WTC11 (cell line): ENCODE results near the gene PHTF1. TPM values are rescaled to one million over a fixed set of nuclear protein-coding genes. Genes with fewer than 3 reads are reported as not detected.

Experiments used
- ATAC-seq: fragments of 200-7000 bp; cut with Tn5 transposase; 2 replicates; pipeline ENCODE4 v1.10.0; 2021; ENCODE audit warnings: mild to moderate bottlenecking, moderate library complexity
- CTCF ChIA-PET: fragments of 300-600 bp; sonication (Branson Sonifier 250); formaldehyde crosslinking; loops from one replicate; lab custom pipeline; 2021; ENCODE audit warnings: antibody characterized with exemption; lab: Charles Lee
- POLR2A ChIA-PET: fragments of 350-600 bp; sonication (Branson Sonifier 250); formaldehyde crosslinking; loops from one replicate; lab custom pipeline; 2021; ENCODE audit warnings: antibody characterized with exemption; lab: Charles Lee
- DNase-seq: peaks from one replicate; pipeline ENCODE4 v3.0.0; 2021; ENCODE audit warnings: low spot score
- H3K27ac Mint-ChIP-seq: 2 replicates; pipeline ENCODE4 v1.8.0; 2021; ENCODE audit warnings: mixed read lengths
- H3K27me3 Mint-ChIP-seq: 2 replicates; pipeline ENCODE4 v1.8.0; 2021; ENCODE audit warnings: low read depth, mild to moderate bottlenecking, moderate library complexity, mixed read lengths
- H3K36me3 Mint-ChIP-seq: 2 replicates; pipeline ENCODE4 v1.8.0; 2021; ENCODE audit warnings: mixed read lengths
- H3K4me1 Mint-ChIP-seq: 2 replicates; pipeline ENCODE4 v1.8.0; 2022; ENCODE audit warnings: mixed read lengths
- H3K4me3 Mint-ChIP-seq: 2 replicates; pipeline ENCODE4 v1.8.0; 2021; ENCODE audit warnings: mild to moderate bottlenecking, moderate library complexity, mixed read lengths
- H3K9me3 Mint-ChIP-seq: 2 replicates; pipeline ENCODE4 v1.8.0; 2021; ENCODE audit warnings: mixed read lengths
- ETV6 ChIP-seq: sonication (generic); formaldehyde crosslinking; IDR thresholded peaks from 2 replicates; pipeline ENCODE4 v1.8.1; 2022; ENCODE audit warnings: mild to moderate bottlenecking, missing genetic modification reagents
- JUN ChIP-seq: sonication (generic); formaldehyde crosslinking; IDR thresholded peaks from 2 replicates; pipeline ENCODE4 v1.8.0; 2023; ENCODE audit warnings: mild to moderate bottlenecking, missing genetic modification reagents
- MXD4 ChIP-seq: fragments of 250-450 bp; sonication (Bioruptor Pico); IDR thresholded peaks from 2 replicates; pipeline ENCODE4 v1.8.0; 2021; ENCODE audit warnings: mild to moderate bottlenecking, moderate library complexity, borderline replicate concordance
- NFE2L1 ChIP-seq: sonication (generic); formaldehyde crosslinking; IDR thresholded peaks from 2 replicates; pipeline ENCODE4 v1.8.1; 2023; ENCODE audit warnings: missing genetic modification reagents
- NFYB ChIP-seq: sonication (generic); formaldehyde crosslinking; conservative IDR thresholded peaks from 2 replicates; pipeline ENCODE4 v1.8.0; 2022; ENCODE audit warnings: low read depth, missing genetic modification reagents
- SMAD3 ChIP-seq: sonication (generic); formaldehyde crosslinking; IDR thresholded peaks from 2 replicates; pipeline ENCODE4 v1.8.0; 2022; ENCODE audit warnings: missing genetic modification reagents, mild to moderate bottlenecking, borderline replicate concordance
- SMAD4 ChIP-seq: sonication (generic); formaldehyde crosslinking; IDR thresholded peaks from 2 replicates; pipeline ENCODE4 v1.8.0; 2022; ENCODE audit warnings: mild to moderate bottlenecking, missing genetic modification reagents
- ZNF138 ChIP-seq: sonication (generic); formaldehyde crosslinking; conservative IDR thresholded peaks from 2 replicates; pipeline ENCODE4 v1.8.1; 2022; ENCODE audit warnings: mild to moderate bottlenecking, moderate library complexity, missing genetic modification reagents
- ZNF232 ChIP-seq: sonication (generic); formaldehyde crosslinking; IDR thresholded peaks from 2 replicates; pipeline ENCODE4 v1.8.0; 2022; ENCODE audit warnings: mild to moderate bottlenecking, missing genetic modification reagents
- ZNF396 ChIP-seq: fragments of 250-450 bp; sonication (Bioruptor Pico); IDR thresholded peaks from 2 replicates; pipeline ENCODE4 v1.8.0; 2021; ENCODE audit warnings: mild to moderate bottlenecking, moderate library complexity, borderline replicate concordance
- total RNA-seq: library from RNA; stranded (reverse); gene quantifications from 3 replicates; pipeline ENCODE4 v1.2.3, GENCODE V29; 2021
- TF ChIP-seq, protein P1 (sequence below): sonication (generic); formaldehyde crosslinking; IDR thresholded peaks from 2 replicates; pipeline ENCODE4 v1.8.0; 2022; ENCODE audit warnings: missing genetic modification reagents
- TF ChIP-seq, protein P2 (sequence below): fragments of 250-450 bp; sonication (Bioruptor Pico); IDR thresholded peaks from 2 replicates; pipeline ENCODE4 v1.9.0; 2021; ENCODE audit warnings: mild to moderate bottlenecking
- TF ChIP-seq, protein P3 (sequence below): fragments of 250-450 bp; sonication (Bioruptor Pico); IDR thresholded peaks from 2 replicates; pipeline ENCODE4 v1.9.0; 2021; ENCODE audit warnings: mild to moderate bottlenecking
- TF ChIP-seq, protein P4 (sequence below): sonication (generic); formaldehyde crosslinking; IDR thresholded peaks from 2 replicates; pipeline ENCODE4 v1.8.1; 2023; ENCODE audit warnings: mild to moderate bottlenecking, missing genetic modification reagents
- TF ChIP-seq, protein P5 (sequence below): sonication (generic); formaldehyde crosslinking; IDR thresholded peaks from 2 replicates; pipeline ENCODE4 v1.8.0; 2023; ENCODE audit warnings: missing genetic modification reagents, mild to moderate bottlenecking, borderline replicate concordance

The PHTF1 gene
- total RNA-seq, 1 experiment from 2014 or later = 28.7 TPM

DNA sequence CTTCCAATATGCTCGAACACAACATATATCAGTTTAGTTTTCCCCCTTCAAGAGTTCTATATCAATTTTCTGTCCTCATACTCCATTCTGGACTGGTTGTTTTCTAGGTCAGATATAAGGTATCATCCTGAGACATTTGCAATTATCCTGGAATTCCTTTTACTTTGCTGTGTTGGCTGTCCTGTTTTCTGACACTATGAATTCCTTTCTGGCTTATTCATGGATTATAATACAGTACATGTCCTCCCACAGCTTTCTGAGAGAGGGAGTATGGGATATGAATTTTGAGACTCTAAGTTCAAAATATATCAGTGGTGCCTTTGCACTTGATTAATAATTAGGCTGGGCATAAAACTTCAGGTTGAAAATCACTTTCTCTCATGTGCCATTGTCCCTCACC, 11.9 kb downstream of the PHTF1 start (continued):
- TF ChIP-seq, protein P1, sequence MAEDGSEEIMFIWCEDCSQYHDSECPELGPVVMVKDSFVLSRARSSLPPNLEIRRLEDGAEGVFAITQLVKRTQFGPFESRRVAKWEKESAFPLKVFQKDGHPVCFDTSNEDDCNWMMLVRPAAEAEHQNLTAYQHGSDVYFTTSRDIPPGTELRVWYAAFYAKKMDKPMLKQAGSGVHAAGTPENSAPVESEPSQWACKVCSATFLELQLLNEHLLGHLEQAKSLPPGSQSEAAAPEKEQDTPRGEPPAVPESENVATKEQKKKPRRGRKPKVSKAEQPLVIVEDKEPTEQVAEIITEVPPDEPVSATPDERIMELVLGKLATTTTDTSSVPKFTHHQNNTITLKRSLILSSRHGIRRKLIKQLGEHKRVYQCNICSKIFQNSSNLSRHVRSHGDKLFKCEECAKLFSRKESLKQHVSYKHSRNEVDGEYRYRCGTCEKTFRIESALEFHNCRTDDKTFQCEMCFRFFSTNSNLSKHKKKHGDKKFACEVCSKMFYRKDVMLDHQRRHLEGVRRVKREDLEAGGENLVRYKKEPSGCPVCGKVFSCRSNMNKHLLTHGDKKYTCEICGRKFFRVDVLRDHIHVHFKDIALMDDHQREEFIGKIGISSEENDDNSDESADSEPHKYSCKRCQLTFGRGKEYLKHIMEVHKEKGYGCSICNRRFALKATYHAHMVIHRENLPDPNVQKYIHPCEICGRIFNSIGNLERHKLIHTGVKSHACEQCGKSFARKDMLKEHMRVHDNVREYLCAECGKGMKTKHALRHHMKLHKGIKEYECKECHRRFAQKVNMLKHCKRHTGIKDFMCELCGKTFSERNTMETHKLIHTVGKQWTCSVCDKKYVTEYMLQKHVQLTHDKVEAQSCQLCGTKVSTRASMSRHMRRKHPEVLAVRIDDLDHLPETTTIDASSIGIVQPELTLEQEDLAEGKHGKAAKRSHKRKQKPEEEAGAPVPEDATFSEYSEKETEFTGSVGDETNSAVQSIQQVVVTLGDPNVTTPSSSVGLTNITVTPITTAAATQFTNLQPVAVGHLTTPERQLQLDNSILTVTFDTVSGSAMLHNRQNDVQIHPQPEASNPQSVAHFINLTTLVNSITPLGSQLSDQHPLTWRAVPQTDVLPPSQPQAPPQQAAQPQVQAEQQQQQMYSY (CRISPR knock-in tag) = no peak
- TF ChIP-seq JUN (CRISPR knock-in tag) = no peak
- TF ChIP-seq ZNF138 (CRISPR knock-in tag) = no peak
- no peak for TF ChIP-seq ZNF232 (CRISPR knock-in tag)
- TF ChIP-seq, protein P2, sequence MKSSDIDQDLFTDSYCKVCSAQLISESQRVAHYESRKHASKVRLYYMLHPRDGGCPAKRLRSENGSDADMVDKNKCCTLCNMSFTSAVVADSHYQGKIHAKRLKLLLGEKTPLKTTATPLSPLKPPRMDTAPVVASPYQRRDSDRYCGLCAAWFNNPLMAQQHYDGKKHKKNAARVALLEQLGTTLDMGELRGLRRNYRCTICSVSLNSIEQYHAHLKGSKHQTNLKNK (CRISPR knock-in tag) = no peak
- TF ChIP-seq NFYB = no peak
- TF ChIP-seq, protein P3, sequence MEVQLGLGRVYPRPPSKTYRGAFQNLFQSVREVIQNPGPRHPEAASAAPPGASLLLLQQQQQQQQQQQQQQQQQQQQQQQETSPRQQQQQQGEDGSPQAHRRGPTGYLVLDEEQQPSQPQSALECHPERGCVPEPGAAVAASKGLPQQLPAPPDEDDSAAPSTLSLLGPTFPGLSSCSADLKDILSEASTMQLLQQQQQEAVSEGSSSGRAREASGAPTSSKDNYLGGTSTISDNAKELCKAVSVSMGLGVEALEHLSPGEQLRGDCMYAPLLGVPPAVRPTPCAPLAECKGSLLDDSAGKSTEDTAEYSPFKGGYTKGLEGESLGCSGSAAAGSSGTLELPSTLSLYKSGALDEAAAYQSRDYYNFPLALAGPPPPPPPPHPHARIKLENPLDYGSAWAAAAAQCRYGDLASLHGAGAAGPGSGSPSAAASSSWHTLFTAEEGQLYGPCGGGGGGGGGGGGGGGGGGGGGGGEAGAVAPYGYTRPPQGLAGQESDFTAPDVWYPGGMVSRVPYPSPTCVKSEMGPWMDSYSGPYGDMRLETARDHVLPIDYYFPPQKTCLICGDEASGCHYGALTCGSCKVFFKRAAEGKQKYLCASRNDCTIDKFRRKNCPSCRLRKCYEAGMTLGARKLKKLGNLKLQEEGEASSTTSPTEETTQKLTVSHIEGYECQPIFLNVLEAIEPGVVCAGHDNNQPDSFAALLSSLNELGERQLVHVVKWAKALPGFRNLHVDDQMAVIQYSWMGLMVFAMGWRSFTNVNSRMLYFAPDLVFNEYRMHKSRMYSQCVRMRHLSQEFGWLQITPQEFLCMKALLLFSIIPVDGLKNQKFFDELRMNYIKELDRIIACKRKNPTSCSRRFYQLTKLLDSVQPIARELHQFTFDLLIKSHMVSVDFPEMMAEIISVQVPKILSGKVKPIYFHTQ = no peak

DNA sequence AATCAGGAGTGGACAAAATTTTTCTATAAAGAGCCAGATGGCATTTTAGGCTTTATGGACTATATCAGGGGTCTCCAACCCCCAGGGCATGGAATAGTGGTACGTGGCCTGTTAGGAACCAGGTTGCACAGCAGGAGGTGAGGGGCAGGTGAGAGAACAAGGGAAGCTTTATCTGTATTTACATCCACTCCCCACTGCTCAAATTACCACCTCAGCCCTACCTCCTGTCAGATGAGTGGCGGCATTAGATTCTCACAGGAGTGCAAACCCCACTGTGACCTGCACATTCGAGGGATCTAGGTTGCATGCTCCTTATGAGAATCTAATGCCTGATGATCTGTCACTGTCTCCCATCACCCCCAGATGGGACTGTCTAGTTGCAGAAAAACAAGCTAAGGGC, 13.9 kb downstream of the PHTF1 start:
- no peak for DNase-seq
- Mint-ChIP-seq H3K4me1 (no peaks in the 10 kb centered on the region), H3K27ac (no peak overlapping the region), H3K27me3 (no peaks in the 10 kb centered on the region), H3K4me3 (no peak overlapping the region), H3K36me3 (peaks cover 28% of the 10 kb centered on the region), H3K9me3 (peaks cover 17% of the 10 kb centered on the region)
- ChIA-PET CTCF (no interaction called here), POLR2A (no interaction called here)
- TF ChIP-seq JUN (CRISPR knock-in tag) (no peak), SMAD4 (no peak), MXD4 (CRISPR knock-in tag) (no peak), ETV6 (CRISPR knock-in tag) (no peak)
- TF ChIP-seq, protein P1 (CRISPR knock-in tag) = no peak
- TF ChIP-seq, protein P4, sequence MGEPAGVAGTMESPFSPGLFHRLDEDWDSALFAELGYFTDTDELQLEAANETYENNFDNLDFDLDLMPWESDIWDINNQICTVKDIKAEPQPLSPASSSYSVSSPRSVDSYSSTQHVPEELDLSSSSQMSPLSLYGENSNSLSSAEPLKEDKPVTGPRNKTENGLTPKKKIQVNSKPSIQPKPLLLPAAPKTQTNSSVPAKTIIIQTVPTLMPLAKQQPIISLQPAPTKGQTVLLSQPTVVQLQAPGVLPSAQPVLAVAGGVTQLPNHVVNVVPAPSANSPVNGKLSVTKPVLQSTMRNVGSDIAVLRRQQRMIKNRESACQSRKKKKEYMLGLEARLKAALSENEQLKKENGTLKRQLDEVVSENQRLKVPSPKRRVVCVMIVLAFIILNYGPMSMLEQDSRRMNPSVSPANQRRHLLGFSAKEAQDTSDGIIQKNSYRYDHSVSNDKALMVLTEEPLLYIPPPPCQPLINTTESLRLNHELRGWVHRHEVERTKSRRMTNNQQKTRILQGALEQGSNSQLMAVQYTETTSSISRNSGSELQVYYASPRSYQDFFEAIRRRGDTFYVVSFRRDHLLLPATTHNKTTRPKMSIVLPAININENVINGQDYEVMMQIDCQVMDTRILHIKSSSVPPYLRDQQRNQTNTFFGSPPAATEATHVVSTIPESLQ (CRISPR knock-in tag) = no peak
- no peak for ATAC-seq

DNA sequence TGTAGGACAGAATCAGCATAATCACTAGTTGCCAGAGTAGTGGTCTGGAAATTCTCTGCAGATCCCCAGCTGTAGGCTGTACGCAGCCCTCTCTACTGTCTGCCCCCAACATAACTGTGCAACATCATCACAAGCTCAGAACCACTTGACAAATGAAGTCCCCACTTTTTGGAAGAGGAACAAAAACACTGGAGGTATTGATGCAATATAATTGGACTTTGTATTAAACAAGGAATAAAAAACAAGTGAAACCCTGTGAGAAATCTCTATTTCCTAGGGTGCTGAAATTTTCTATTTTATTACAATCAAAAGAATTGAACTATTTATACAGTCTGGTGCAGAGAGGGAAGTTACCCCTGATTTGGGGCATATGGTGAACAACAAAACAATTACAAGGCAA, 15.2 kb downstream of the PHTF1 start:
- no peak for DNase-seq
- ATAC-seq = no peak
- ChIA-PET CTCF (no interaction called here), POLR2A (no interaction called here)
- Mint-ChIP-seq H3K9me3 (peaks cover 17% of the 10 kb centered on the region), H3K27ac (no peak overlapping the region), H3K4me1 (no peaks in the 10 kb centered on the region), H3K4me3 (no peak overlapping the region), H3K27me3 (no peaks in the 10 kb centered on the region), H3K36me3 (peaks cover 21% of the 10 kb centered on the region)
- TF ChIP-seq ZNF396 (CRISPR knock-in tag) (no peak), SMAD3 (no peak), NFE2L1 (CRISPR knock-in tag) (no peak)
- TF ChIP-seq, protein P5, sequence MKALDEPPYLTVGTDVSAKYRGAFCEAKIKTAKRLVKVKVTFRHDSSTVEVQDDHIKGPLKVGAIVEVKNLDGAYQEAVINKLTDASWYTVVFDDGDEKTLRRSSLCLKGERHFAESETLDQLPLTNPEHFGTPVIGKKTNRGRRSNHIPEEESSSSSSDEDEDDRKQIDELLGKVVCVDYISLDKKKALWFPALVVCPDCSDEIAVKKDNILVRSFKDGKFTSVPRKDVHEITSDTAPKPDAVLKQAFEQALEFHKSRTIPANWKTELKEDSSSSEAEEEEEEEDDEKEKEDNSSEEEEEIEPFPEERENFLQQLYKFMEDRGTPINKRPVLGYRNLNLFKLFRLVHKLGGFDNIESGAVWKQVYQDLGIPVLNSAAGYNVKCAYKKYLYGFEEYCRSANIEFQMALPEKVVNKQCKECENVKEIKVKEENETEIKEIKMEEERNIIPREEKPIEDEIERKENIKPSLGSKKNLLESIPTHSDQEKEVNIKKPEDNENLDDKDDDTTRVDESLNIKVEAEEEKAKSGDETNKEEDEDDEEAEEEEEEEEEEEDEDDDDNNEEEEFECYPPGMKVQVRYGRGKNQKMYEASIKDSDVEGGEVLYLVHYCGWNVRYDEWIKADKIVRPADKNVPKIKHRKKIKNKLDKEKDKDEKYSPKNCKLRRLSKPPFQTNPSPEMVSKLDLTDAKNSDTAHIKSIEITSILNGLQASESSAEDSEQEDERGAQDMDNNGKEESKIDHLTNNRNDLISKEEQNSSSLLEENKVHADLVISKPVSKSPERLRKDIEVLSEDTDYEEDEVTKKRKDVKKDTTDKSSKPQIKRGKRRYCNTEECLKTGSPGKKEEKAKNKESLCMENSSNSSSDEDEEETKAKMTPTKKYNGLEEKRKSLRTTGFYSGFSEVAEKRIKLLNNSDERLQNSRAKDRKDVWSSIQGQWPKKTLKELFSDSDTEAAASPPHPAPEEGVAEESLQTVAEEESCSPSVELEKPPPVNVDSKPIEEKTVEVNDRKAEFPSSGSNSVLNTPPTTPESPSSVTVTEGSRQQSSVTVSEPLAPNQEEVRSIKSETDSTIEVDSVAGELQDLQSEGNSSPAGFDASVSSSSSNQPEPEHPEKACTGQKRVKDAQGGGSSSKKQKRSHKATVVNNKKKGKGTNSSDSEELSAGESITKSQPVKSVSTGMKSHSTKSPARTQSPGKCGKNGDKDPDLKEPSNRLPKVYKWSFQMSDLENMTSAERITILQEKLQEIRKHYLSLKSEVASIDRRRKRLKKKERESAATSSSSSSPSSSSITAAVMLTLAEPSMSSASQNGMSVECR (CRISPR knock-in tag) = no peak
